ENCODE results near the gene GLB1L2. TPM values are rescaled to one million over a fixed set of nuclear protein-coding genes. Genes with fewer than 3 reads are reported as not detected.

GLB1L2 gene
- total RNA-seq, 1 donor from 2014 or later: 4.2 TPM

Other genes starting within 250 kb of the GLB1L2 start
- 6.9 and 11.3 TPM in 2 replicates for gene NCAPD3, start 108.0 kb upstream of the GLB1L2 start, total RNA-seq
- 17.7 and 46.0 TPM in 2 replicates for gene VPS26B, start 107.3 kb upstream of the GLB1L2 start, total RNA-seq
- 75.2 and 101 TPM in 2 replicates for gene THYN1, start 78.6 kb upstream of the GLB1L2 start, total RNA-seq
- 22.2 and 31.2 TPM in 2 replicates for gene ACAD8, start 78.4 kb upstream of the GLB1L2 start, total RNA-seq
- gene GLB1L3, start 55.6 kb upstream of the GLB1L2 start, total RNA-seq: not detected in 2 replicates
- gene B3GAT1, start 80.3 kb downstream of the GLB1L2 start, total RNA-seq: under 0.01 and 0.10 TPM in 2 replicates

Data from renal cortical epithelial cell (primary cell).